MM.1S (cell line): ENCODE data around the gene ALOX12B.

ENCODE experiments used
- EZH2 ChIP-seq: fragments of 300-600 bp; sonication (generic); optimal IDR thresholded peaks from 2 replicates; pipeline ENCODE3; 2017; ENCODE audit warnings: low read depth, mild to moderate bottlenecking, antibody characterized with exemption, low read length, mixed read lengths
- EZH2phosphoT487 ChIP-seq: fragments of 300-600 bp; sonication (generic); IDR thresholded peaks from 2 replicates; pipeline ENCODE4 v1.6.1; 2018; ENCODE audit warnings: antibody characterized with exemption, low read length
- TF ChIP-seq, protein P1 (sequence below): fragments of 300-600 bp; sonication (generic); IDR thresholded peaks from 2 replicates; pipeline ENCODE4 v1.5.1; 2016; ENCODE audit warnings: antibody characterized with exemption, low read length, mixed read lengths

DNA sequence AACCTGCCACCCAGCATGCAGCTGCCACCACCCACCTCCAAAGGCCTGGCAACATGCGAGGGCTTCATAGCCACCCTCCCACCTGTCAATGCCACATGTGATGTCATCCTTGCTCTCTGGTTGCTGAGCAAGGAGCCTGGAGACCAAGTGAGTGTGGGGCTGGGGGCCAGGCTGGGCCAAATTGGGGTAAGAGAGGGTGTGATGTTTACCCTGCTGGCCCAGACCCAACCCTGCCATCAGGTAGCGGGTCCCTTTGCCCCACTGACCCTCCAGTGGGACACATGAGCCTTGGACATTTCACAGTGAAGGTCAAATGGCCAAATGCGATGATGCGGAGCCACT, 39.8 kb downstream of the ALOX12B start:
- TF ChIP-seq, protein P1, sequence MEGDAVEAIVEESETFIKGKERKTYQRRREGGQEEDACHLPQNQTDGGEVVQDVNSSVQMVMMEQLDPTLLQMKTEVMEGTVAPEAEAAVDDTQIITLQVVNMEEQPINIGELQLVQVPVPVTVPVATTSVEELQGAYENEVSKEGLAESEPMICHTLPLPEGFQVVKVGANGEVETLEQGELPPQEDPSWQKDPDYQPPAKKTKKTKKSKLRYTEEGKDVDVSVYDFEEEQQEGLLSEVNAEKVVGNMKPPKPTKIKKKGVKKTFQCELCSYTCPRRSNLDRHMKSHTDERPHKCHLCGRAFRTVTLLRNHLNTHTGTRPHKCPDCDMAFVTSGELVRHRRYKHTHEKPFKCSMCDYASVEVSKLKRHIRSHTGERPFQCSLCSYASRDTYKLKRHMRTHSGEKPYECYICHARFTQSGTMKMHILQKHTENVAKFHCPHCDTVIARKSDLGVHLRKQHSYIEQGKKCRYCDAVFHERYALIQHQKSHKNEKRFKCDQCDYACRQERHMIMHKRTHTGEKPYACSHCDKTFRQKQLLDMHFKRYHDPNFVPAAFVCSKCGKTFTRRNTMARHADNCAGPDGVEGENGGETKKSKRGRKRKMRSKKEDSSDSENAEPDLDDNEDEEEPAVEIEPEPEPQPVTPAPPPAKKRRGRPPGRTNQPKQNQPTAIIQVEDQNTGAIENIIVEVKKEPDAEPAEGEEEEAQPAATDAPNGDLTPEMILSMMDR = no peak
- no peak for TF ChIP-seq EZH2phosphoT487
- TF ChIP-seq EZH2 = no peak
